Stomach (tissue), 9 donors: ENCODE data around the gene APCDD1. TPM values are rescaled to one million over a fixed set of nuclear protein-coding genes. Genes with fewer than 3 reads are reported as not detected.

ENCODE experiments used
- DNase-seq, 2 donors: peaks; one replicate each; pipeline versions ENCODE4 v3.0.0 to v3.0.0-alpha.2; 2013 to 2019
- H3K27ac ChIP-seq, 5 donors: fragments of 200-600 bp in 4 of 5; sonication (generic) in 4 of 5; one replicate each; pipeline ENCODE4 v1.5.1; 2013 to 2019; ENCODE audit warnings: mild to moderate bottlenecking in 1 of 5, moderate library complexity in 1 of 5
- H3K27me3 ChIP-seq, 3 donors: fragments of 200-600 bp; sonication (generic); one replicate each; pipeline ENCODE4 v1.5.1; 2017 to 2019; ENCODE audit warnings: mixed run types in 1 of 3
- H3K36me3 ChIP-seq, 4 donors: fragments of 200-600 bp; sonication (generic); 1 replicate in 3 of 4; 2 replicates in 1 of 4; pipeline ENCODE4 v1.5.1; 2016 to 2019
- H3K4me1 ChIP-seq, 4 donors: fragments of 200-600 bp; sonication (generic); one replicate each; pipeline ENCODE4 v1.5.1; 2016 to 2019
- H3K4me3 ChIP-seq, 4 donors: fragments of 200-600 bp; sonication (generic) in 3 of 4; one replicate each; pipeline ENCODE4 v1.5.1; 2016 to 2019; ENCODE audit warnings: mild to moderate bottlenecking in 1 of 4
- H3K9me3 ChIP-seq, 4 donors: fragments of 200-600 bp; sonication (generic); one replicate each; pipeline ENCODE4 v1.5.1; 2016 to 2019
- CTCF ChIP-seq, 7 experiments: fragments of 450-650 bp in 4 of 7; fragments of 200-600 bp in 3 of 7; sonication (generic) in 3 of 7; IDR thresholded peaks; one replicate each; pipeline ENCODE4 v1.5.1; 2016 to 2019; ENCODE audit warnings: antibody characterized with exemption in 7 of 7, control low read depth in 2 of 7, mild to moderate bottlenecking in 1 of 7
- EP300 ChIP-seq: sonication (generic); formaldehyde crosslinking; IDR thresholded peaks from one replicate; pipeline ENCODE4 v1.6.1; 2017; ENCODE audit warnings: antibody characterized with exemption
- POLR2A ChIP-seq, 4 donors: fragments of 450-650 bp; IDR thresholded peaks; one replicate each; pipeline ENCODE4 v1.6.1; 2016; ENCODE audit warnings: antibody characterized with exemption in 4 of 4, control low read depth in 2 of 4, mild to moderate bottlenecking in 1 of 4, moderate library complexity in 1 of 4
- POLR2AphosphoS5 ChIP-seq, 3 donors: sonication (generic); formaldehyde crosslinking; IDR thresholded peaks; one replicate each; pipeline ENCODE4 v1.6.1; 2016; ENCODE audit warnings: antibody characterized with exemption in 3 of 3
- WGBS, 5 donors: extraction: QIAGEN DNeasy Blood & Tissue Kit in 3 of 5; methylation state at CpG; one replicate each; pipeline versions ENCODE4 v1.1.5 to v1.1.7; 2013 to 2018; 5-methylcytosine and 5-hydroxymethylcytosine counted together
- intact Hi-C: fragments of 100-400 bp; cut with DNase I; formaldehyde crosslinking; loops from one replicate; pipeline ENCODE4 v1.15.1; 2023; ENCODE audit warnings: low total_unique reads
- polyA plus RNA-seq, 3 donors: library from polyadenylated mRNA; stranded (reverse); fragments of 200-250 nt; gene quantifications; one replicate each; pipeline ENCODE4 v1.2.3, GENCODE V29; 2013
- total RNA-seq, 5 donors: library from RNA; depleted of rRNA; stranded (reverse); fragments of >200 nt; gene quantifications; one replicate each; pipeline versions ENCODE4 v1.1.0 to v1.2.3, GENCODE V29; 2014 to 2016
- donor health status: healthy with polysubstance abuse.
- donor health status: Bipolar disorder and iron deficiency.
- donor health status: healthy.

Gene APCDD1
- total and polyA plus RNA-seq, 8 donors, result 11.0 to 142 (median 25.9) TPM

GRCh38 chr18:10525371-10525691 lies 70.9 kb downstream of the APCDD1 start:
- H3K9me3 ChIP-seq, result no peaks in the 10 kb centered on the region
- peak overlapping the region; percentile 87 to 92 (median 90) for H3K4me3 ChIP-seq
- WGBS, 5 donors, result 44 to 66% (median 52%) methylated on average over 7 of the region's 7 CpGs
- H3K36me3 ChIP-seq, result no peaks in the 10 kb centered on the region
- intact Hi-C loops, result no loop called here
- H3K27me3 ChIP-seq, result no peaks in the 10 kb centered on the region
- H3K4me1 ChIP-seq, result peaks cover 27 to 50% (median 38%) of the 10 kb centered on the region in 4 donors
- peak overlapping the region in 4 of 5 donors; percentile 92 to 97 (median 96) for H3K27ac ChIP-seq
- TF ChIP-seq CTCF (IDR thresholded peaks at IDR 0.05) (no peak), EP300 (no peak), POLR2A (IDR thresholded peaks at IDR 0.05) (no peak), POLR2AphosphoS5 (IDR thresholded peaks at IDR 0.05) (no peak)
- no peak for DNase-seq

GRCh38 chr18:10525697-10526560 lies 71.5 kb downstream of the APCDD1 start, which contains the start of gene NAPG:
NAPG (plus strand) TSS chr18:10526027; CDS start chr18:10526103, 76 bp downstream.
- Histone ChIP-seq H3K27ac (peak within 1 kb of the TSS; percentile 91 to 97 (median 96)), H3K9me3 (no peaks in the 10 kb centered on the region), H3K36me3 (no peaks in the 10 kb centered on the region), H3K27me3 (no peaks in the 10 kb centered on the region), H3K4me3 (peak within 1 kb of the TSS; percentile 87 to 92 (median 90)), H3K4me1 (peaks cover 29 to 55% (median 41%) of the 10 kb centered on the region in 4 donors)
- DNase-seq, result peak; percentile 92 to 98
- TF ChIP-seq CTCF (IDR thresholded peaks at IDR 0.05) (no peak), POLR2AphosphoS5 (IDR thresholded peaks at IDR 0.05) (peak; percentile 93 to 98 (median 97))
- intact Hi-C loops, result no loop called here
- 0 to 1% (median 1%) methylated on average over 16 to 68 of the region's 68 CpGs for WGBS, 5 donors

GRCh38 chr18:10526561-10526949 lies 72.1 kb downstream of the APCDD1 start:
- no peak for DNase-seq
- Histone ChIP-seq H3K4me3 (peak overlapping the region; percentile 87 to 92 (median 90)), H3K9me3 (no peaks in the 10 kb centered on the region), H3K36me3 (no peaks in the 10 kb centered on the region), H3K4me1 (peaks cover 29 to 58% (median 43%) of the 10 kb centered on the region in 4 donors), H3K27ac (peak overlapping the region; percentile 91 to 97 (median 96)), H3K27me3 (no peaks in the 10 kb centered on the region)
- TF ChIP-seq CTCF (IDR thresholded peaks at IDR 0.05), result no peak
- intact Hi-C loops, result no loop called here
- 3 to 7% (median 5%) methylated on average over 9 to 11 of the region's 11 CpGs for WGBS, 5 donors

GRCh38 chr18:10528439-10528838 lies 74.0 kb downstream of the APCDD1 start:
- no peak overlapping the region for H3K27ac ChIP-seq
- 51 to 74% (median 68%) methylated on average over 3 of the region's 3 CpGs for WGBS, 5 donors
- intact Hi-C loops, result no loop called here

More at GRCh38 chr18:10528439-10528838, 74.0 kb downstream of the APCDD1 start:
- H3K27me3 ChIP-seq, result no peaks in the 10 kb centered on the region
- no peak for DNase-seq
- peaks cover 29 to 58% (median 43%) of the 10 kb centered on the region in 4 donors for H3K4me1 ChIP-seq
- peaks cover 0 to 1% (median 0%) of the 10 kb centered on the region in 4 donors for H3K36me3 ChIP-seq
- TF ChIP-seq EP300 (no peak), POLR2A (IDR thresholded peaks at IDR 0.05) (no peak), CTCF (IDR thresholded peaks at IDR 0.05) (no peak), POLR2AphosphoS5 (IDR thresholded peaks at IDR 0.05) (no peak)
- H3K4me3 ChIP-seq, result no peak overlapping the region
- no peaks in the 10 kb centered on the region for H3K9me3 ChIP-seq
